NCI-H510A treated with DMSO at 0.1 percent for 48 hours (cell line): ENCODE data around the gene LRR1.
"Not testable (repeated sequence)": the region's sequence is repeated elsewhere in the genome, so short reads cannot be mapped to it uniquely, and the experiment has no call there.

Experiments used
- DNase-seq: peaks from one replicate; lab custom pipeline; 2025; lab: John Stamatoyannopoulos, UW

LRR1 gene

DNA sequence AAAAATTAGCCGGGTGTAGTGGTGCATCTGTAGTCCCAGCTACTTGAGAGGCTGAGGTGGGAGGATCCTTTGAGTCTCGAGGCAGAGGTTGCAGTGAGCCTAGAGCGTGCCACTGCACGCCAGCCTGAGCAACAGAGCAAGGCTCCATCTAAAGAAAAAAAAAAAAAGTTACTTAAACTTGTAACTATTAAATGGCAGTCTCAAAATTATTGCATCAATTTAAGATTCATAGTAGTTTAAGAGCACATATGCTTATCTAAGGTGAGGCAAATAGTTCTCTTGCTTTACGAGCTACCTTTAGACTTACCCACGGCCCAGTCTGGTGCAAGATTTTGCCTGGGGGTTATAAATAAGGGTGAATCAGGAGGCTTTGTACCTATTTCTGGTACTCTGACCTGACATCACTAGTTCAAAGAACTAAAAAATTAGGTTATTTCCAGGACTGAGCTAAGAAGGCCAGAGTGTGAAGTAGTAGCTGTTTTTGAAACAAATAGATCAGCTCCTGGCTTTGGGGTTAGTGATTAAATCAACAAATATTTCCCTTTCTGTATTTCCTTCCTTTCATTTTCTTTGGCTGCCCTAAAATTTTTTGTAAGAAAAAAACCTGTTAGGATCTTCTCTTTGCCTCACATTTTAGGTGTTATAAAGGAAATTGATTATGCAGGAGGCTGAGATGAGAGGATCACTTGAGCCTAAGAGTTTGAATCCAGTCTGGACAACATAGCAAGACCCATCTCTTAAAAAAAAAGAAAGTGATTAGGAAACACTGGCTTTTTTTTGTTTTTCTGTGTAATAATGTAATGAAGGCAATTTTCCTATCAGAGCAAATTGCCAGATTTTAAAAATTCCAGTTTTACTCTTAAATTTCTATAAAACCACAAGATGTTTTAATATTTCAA lies 25.4 kb downstream of the LRR1 start:
- no peak for DNase-seq

DNA sequence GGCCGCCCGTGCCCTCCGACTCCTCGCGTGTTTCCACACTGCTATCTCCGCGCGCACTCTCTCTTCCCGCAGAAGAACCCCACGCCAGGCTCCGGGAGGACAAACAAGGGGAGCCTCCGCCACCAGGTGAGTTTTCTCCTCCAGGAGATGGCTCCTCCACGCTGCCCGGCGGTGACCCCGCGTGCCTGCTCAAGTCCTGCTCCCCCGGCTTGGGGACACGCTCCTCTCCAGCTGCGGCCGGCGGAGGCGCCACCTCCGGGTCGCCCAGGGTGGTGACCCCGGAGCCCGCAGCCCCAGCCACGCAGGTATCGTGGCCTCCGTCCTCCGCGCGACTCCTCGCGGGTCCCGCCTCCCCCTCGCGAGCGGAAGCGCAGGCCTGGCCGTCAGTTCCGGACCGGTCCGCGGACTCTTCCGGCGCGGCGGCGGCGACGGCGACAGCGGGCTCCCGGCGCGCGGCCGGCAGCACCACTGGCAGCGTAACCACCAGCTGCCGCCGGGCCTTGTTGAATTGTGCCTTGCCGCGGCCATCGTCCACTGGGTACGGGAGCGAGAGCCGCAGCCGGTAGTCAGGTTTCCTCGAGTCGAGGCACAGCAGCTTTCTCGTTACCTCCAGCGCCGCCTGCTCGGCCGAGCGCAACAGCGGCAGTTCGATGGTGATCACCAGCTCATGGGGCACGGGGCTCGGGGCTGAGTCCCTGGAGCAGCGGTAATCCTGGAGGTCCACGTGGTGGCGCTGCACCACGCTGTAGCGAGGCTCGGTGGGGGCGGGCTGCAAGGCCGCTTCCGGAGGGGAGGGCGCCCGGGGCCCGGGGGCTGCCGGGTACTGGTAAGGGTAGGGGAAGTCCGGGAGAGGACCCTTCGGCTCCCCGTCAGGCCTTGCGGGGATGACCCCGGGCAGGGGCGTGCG lies 35.2 kb downstream of the LRR1 start:
- DNase-seq: peak; percentile 81

DNA sequence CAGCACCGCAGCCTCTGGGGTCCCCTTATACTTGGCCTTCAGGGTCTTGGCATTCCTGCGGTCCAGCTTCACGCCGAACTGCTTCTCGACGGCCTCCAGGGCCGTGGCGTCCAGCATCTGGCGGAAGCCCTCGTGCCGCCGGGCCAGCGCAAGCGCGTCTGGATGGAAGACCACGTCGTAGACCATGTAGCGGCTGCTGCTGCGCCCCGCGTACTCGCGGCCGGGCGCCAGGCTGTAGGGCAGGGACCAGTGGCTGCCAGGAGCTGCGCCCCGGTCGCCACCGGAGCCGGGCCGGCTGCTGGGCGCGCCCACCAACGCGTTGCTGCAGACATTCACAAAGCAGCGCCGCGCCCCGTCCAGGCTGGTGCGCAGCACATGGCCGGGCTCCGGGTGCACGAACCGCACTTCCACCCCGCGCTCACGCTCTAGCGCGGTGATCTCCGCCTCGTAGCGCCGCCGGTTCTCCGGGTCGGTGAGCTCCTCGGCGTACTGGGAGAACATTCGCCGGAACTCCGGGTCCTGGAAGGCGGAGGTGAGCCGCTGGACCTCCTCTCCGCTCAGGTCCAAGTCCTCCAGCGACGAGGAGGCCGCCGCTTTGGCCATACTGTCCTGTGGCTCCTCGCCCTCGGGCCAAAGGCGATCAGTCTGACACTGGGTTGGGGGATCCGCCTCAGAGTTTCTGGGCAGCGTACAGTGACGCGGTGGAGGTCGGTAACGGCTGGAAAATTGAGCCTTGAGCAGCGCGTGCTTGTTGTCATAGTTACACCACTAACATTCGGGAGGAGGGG lies 36.0 kb downstream of the LRR1 start, which contains the start of gene DNAAF2:
Gene DNAAF2, minus strand, starts transcription at position 698 of the 788 bp plus-strand sequence. Its CDS starts 95 bp downstream, at position 603.
- peak; percentile 68 for DNase-seq

DNA sequence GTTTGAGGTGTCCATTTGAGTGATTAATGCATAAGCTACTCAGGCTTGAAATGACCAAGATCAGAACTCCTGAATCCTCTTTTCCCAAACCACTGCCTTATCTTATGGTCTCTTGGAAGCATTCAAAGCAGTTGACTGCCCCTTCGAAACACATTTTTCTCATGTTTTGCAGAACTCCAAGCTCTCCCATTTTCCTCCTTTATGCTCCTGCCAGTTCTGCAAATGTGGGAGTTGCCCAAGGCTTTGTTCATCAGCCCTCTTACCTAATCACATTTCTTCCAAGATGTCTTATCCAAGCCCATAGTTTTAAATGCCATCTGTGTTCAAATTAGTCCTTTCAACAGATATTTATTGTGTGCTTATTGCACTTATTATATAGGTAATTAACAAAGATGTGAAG lies 38.1 kb downstream of the LRR1 start:
- DNase-seq: no peak

DNA sequence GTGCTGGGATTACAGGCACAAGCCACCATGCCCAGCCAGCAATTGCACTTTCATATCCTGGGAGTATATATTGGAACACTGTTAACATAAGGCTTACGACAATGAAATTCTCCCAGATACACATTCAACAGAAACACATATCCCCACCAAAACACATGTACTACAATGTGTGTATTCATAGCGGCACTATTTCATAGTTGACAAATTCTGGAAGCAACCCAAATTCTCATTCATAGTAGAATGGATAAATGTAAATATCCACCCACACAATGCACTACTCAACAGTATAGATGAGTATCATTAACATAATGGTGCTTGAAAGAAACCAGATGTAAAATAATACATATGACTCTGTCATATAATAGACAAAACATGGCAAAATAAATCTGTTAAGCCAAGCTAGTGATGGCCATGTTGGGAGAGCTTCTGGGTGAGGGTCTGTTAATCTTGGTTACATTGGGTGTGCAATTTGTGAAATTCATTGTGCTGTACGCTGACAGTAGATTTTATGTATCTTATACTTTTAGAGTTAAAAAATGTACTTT lies 38.9 kb downstream of the LRR1 start:
- no peak for DNase-seq

DNA sequence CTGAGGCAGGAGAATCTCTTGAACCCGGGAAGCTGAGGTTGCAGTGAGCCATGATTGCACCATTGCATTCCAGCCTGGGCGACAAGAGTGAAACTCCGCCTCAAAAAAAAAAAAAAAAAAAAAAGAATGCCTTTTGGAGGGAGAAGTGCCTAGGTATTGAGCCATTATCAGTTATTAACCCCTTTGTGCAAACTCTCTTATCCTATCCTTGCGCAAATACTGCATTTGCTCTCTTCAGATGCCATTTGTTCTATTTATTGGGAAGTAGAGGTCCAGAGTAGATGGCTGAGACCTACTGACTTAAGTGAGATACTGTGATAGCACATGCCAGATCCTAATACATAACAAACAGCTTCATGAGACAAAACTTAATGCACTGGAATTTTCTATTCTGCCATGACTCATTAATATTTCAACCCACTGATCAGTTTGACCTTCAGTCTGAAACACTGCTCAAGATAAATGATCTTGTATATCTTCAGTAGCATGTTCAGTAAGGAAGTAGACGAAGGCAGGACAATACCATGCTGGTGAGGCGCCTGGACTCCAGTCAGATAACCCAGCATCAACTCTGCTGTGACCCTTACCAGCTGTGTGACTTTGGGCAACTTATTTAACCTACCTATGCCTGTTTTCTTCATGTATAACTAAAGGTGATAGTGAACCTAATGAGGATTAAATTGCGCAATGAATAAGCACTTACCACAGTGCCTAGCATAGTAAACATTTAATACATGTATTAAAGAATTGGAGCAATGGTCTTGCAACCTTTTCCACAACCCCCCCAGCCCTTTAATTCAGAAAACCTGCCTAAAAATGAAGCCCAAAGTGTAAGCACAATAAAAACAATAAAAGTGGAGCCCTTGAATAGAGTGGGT lies 42.0 kb downstream of the LRR1 start:
- DNase-seq: no peak

DNA sequence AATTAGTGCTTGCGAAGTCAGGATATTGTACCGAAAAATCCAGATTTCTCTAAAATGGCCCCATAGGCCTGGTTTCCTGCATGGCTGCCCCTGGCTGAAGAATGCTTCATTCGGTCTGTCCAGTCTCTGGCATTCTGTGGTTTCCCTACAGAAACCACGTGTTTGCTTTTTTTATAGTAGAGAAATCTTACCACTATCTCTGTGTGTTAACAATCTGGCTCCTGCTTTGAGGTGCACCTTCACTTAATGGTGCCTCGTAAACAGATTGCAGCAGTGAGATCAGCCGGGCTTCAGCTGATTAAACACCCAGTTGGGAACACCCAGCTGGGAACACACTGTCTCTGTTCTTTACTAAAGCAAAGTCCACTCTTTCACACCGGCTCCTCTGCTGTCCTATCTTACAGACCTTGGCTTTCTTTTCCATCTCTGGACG lies 43.0 kb downstream of the LRR1 start:
- peak; percentile 17 for DNase-seq

DNA sequence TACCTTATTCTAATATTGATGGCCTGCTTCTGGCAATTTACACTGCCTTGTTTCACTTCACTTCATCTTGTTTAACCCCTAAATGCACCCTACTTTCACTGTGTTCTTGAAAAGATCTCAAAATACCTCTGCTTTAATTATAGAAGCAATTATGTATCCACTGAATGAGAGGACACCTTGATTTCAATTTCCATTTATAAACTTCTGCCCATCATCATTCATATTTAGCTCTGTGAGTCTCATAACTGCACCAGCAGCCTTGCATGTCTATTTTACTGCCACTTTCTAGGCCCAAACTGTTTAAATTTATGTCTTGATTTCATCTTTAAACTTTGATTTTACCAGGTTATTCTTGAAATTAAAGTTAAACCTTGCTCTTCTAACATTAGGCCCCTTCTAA lies 43.4 kb downstream of the LRR1 start:
- DNase-seq: no peak

DNA sequence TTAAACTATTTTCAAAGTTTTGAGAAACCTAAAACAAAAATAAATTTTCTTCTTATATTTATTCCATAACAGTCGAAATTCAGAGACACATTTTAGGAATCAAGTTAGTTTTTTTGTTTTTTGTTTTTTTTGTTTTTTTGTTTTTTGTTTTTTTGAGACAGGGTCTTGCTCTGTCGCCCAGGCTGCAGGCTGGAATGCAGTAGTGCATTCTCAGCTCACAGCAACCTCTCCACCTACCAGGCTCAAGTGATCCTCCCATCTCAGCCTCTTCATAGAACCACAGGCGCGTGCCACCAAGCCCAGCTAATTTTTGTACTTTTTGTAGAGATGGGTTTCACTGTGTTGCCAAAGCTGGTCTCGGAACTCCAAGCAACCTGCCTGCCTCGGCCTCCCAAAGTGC lies 54.8 kb downstream of the LRR1 start:
- no peak for DNase-seq

DNA sequence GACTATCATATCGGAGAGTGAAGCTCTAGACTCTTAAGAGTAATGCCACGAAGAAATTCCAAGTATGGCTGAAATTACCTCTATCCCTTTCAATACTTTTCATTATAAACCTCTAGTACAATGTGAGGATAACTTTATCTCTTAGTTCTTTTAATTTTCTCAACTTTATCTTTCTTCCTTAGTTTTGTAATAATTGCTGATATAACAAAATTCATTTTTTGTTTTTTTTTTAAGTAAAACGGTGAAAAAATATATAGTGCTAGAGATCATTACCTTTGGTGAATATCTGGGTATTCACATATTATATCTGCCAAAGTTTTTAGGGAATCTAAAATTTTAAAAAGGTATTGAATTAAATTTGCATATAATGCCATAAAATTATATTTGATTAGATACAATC lies 55.8 kb downstream of the LRR1 start:
- DNase-seq: no peak

DNA sequence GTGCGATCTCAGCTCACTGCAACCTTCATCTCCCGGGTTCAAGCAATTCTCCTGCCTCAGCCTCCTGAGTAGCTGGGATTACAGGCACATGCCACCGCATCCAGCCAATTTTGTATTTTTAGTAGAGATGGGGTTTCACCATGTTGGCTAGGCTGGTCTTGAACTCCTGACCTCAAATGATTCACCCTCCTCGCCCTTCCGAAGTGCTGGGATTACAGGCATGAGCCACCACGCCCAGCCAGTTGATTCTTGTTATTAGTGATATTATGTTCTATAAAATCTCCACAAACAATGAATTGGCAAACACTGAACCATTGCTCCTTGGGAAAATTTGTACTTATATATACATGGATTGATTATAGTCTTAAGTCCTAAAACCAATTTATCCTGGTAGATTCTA lies 58.8 kb downstream of the LRR1 start:
- not testable (repeated sequence) for DNase-seq

DNA sequence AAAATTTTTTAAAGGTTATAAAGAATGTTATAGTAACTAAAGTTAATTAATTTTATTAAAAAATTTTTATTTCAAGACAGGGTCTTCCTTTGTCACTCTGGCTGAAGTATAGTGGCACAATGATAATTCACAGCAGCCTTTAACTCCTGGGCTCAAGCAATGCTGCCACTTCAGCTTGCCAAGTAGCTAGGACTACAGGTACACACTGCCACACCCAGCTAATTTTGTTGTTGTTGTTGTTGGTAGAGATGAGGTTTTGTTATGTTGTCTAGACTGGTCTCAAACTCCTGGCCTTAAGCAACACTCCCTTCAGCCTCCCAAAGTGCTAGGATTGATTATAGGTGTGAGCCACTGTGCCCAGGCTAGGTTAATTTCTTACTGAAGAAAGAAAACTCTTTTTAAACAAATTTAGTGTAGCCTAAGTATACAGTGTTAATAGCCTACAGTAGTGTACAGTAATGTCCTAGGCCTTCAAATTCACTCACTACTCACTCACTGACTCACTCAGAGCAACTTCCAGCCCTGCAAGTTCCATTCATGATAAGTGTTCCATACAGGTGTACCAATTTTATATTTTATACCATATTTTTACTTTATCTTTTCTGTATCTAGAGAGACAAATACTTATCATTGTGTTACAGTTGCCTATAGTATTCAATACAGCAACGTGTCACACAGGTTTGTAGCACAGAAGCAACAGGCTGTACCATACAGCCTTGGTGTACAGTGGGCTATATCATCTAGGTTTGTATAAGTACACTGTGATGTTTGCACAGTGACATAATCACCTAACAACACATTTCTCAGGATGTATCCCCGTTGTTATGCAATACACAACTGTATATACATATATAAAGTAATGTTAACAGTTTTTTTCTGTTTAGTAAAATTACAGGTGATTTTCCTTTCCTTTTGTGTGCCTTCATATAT lies 61.1 kb downstream of the LRR1 start:
- DNase-seq: peak; percentile 18
